AG20443 (cell line): ENCODE data around the gene COX6A1.
"Not testable (repeated sequence)": the region's sequence is repeated elsewhere in the genome, so short reads cannot be mapped to it uniquely, and the experiment has no call there.

Experiments
- DNase-seq: peaks from one replicate; pipeline ENCODE4 v3.0.0; 2012; ENCODE audit warnings: low spot score, mixed read lengths

Gene COX6A1

DNA sequence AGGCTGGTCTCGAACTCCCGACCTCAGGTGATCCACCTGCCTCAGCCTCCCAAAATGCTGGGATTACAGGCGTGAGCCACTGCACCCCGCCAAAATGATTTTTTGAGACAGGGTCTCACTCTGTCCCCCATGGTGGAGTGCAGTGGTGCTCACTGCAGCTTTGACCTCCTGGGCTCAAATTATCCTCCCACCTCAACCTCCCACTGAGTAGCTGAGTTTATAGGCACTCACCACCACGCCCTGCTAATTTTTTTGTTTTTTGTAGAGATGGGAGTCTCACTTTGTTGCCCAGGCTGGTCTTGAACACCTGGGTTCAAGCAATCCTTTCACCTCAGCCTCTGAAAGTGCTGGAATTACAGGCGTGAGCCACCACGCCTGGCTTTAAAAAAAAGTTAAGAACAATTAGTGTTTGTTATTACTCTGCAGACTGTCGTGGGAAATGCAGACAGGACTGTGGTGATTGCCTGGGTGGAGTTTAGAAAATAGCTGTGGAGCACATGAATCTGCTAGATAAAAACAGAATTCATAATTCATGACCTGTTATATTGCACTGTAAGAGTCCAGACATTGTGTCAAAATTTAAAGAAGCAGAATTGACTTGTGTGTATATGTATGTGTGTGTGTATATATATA, 9.2 kb upstream of the COX6A1 start:
- DNase-seq = no peak

DNA sequence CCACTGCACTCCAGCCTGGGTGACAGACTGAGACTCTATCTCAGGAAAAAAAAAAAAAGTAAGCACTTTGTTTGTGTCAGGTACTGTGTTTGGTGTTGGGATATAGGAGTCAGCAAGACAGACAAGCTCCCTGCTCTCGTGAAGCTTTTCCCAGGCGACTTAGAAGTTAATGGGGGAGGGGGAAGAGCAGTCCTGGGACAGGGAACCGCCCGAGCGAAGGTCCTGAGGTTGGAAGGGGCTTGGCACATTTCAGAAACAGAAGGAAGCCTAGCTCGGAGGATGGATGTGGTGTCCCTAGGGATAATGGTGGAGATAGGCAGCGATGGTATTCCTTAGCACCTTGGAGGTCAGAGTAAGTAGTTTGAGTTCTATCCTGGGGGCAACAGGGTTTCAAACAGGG, 8.5 kb upstream of the COX6A1 start:
- no peak for DNase-seq

DNA sequence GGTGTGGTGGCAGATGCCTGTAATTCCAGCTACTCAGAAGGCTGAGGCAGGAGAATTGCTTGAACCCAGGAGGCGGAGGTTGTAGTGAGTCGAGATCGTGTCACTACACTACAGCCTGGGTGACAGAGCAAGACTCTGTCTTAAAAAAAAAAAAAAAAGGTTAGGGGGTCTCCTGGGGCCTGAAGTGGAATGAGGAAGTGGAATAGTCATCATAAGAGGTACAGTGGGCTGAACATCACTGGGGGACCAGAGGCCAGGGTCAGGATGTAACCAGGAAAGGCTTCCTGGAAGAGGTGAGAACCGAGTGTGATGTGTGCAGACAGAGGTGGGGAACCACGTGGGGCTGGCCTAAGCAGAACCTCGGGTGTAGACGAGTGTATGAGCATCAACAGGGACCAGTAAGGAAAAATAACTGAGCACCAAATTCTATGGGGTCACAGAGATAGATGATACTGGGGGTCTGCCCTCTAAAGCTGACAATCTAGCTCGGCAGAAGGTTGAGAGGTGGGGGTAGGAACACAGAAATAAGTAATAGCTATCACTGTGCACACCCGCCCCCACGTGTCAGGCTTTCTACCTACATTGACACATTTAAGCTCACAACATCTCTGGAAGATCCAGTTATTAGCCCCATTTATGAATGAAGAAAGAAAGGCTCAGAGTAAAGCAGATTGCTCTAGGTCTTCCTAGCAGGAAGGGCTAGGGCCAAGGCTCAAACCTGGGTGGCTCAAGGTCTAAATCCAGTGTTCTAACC, 5.0 kb upstream of the COX6A1 start:
- DNase-seq = no peak

DNA sequence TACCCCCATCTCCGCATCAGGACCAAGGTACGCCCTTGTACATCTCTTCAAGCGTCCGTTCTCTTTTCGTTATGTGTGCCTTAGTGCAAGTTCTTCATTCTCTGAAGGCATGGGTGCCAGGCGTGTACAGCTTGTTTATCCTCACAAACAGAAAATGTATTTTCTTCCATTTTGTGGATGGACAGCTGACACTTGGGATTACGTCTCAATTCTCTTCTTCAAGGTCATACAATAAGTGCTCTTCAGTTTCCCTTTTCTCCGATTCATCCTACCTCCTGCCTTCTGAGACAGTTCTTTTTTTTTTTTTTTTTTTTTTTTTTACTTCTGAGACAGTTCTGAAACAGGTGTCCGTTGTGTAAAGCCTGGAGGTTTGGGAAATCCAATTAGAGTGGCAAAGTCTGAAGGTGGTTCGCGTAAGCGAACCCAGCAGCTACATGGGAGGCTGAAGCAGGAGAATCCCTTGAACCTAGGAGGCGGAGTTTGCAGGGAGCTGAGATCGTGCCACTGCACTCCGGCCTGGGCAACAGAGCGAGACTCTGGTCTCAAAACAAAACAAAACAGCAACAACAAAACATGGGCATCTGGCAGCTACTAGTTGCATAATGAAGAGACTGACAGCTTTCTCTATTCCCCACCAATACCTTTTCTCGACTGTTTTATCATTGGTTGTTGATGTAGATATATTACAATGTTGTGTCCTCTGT, 734 bp downstream of the COX6A1 start:
- DNase-seq = no peak

DNA sequence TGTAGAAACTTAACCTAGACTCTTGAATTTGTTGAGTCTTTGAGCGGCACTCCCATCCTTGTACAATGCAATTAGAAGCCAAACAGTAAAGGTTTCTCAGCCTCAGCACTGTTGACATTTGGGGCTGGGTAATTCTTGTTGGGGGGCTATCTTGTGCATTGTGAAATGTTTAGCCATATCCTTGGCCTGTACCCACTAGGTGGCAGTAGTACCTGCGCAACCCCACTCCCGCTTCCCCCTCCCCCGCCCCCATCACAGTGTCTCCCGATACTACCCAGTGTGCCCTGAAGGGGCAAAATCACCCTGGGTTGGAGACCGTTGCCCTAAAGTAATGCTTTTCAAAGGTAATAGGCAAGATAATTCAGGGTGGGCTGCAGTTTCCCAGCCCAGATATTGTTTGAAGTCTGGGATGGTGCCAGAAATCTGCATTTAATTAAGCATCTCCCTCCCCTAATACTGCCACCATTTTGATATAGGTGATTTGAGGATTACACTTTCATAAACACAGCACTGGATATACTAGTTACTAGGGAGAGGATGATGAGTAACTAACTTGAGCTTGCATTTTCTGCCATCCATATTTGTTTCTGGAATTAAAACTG, 1.8 kb downstream of the COX6A1 start:
- DNase-seq = peak; percentile 69

DNA sequence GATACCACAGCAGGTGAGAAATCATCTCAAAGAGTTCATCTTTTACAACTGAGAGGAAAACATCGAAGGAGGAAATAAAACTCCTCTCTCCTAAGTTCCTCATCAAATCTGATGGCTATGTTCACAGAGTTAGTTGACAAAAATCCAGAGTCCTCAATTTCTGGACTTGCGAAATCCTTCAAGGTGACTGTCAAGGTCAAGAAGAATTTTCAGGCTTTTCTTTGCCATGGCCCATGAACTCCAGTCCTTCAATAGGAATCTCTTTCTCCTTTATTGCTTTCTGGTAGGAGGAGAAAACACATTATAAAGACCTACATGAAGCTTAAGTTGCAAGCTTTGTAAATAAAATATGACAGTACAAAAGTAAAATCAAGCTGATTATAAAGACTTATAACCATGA, 6.8 kb downstream of the COX6A1 start:
- DNase-seq = no peak

DNA sequence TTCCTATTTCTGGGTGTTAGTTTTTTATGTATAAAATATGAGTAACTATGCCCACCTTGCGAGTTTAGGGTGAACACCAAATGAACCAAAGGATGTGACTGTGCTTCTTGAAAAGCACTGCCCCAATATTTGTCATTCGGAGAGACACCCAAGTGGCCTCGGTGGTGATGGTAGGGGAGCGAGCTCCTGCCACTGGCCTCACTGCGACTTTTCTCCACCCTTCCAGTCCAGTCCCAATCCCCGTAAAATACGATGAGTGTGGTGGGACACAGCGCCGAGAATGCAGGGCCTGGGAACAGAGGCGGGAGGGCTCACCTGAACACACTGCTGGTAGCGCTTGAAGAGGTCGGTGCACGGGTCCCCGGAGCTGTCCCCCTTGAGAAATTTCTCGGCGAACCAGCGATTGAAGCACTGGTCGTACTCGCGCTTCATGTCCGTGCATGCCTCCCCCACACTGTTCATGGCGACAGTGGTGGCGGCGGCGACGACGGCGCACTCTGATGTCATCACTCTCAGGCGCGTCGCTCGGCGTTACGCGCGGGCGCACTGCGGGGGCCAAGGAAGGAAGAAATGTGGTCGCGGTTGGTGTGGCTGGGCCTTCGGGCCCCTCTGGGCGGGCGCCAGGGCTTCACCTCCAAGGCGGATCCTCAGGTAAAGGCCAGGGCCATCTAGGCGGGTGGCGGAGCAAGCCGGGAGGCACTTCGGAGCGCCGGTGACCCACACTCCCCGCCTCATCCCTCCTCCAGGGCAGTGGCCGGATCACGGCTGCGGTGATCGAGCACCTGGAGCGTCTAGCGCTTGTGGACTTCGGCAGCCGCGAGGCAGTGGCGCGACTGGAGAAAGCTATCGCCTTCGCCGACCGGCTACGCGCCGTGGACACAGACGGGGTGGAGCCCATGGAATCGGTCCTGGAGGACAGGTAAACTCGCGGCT, 8.3 kb downstream of the COX6A1 start, which contains the start of the genes GATC and TRIAP1:
TSS of gene GATC (plus strand) at position 534 of the 933 bp plus-strand sequence. CDS start at position 571, 37 bp downstream.
TSS of gene TRIAP1 (minus strand) at position 474 of the 933 bp plus-strand sequence. CDS start at position 462, 12 bp downstream.
- peak; percentile 91 for DNase-seq

DNA sequence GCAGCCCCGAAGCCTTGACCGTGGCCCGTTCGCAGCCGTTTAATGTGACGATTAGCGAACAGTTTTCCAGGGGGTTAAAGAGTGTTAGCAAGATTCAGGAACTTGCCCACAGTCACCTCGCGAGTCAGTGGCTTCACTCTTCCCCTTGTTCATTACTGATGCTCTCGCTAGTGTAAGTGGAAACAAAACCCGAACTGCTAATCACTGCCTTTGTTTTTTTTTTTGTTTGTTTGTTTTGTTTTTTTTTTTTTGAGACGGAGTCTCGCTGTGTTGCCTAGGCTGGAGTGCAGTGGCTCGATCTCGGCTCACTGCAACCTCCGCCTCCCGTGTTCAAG, 8.9 kb downstream of the COX6A1 start:
- not testable (repeated sequence) for DNase-seq

DNA sequence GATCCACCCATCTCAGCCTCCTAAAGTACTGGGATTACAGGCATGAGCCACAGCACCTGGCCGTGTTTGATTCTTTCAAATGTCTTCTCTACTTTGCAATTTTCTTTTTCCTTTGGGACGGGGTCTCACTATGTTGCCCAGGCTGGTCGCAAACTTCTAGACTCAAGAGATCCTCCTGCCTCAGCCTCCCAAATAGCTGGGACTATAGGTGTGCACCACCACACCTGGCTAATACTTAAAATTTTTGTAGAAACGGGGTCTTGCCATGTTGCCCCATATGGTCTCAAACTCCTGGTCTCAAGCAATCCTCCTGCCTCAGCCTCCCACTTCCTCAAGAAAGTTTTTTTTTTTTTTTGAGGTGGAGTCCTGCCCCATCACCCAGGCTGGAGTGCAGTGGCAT, 10.1 kb downstream of the COX6A1 start:
- no peak for DNase-seq

DNA sequence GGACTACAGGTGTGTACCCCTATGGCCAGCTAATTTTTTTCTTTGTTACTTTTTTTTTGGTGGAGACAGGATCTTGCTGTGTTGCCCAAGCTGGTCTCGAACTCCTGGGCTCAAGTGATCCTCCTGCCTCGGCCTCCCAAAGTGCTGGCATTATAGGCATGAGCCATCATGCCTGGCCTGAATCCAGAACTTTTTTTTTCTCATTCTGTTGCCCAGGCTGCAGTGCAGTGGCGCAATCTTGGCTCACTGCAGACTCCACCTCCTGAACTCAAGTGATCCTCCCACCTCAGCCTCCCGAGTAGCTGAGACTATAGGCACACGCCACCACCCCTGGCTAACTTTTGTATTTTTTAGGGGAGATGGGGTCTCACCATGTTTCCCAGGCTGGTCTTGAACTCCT, 14.6 kb downstream of the COX6A1 start:
- not testable (repeated sequence) for DNase-seq

DNA sequence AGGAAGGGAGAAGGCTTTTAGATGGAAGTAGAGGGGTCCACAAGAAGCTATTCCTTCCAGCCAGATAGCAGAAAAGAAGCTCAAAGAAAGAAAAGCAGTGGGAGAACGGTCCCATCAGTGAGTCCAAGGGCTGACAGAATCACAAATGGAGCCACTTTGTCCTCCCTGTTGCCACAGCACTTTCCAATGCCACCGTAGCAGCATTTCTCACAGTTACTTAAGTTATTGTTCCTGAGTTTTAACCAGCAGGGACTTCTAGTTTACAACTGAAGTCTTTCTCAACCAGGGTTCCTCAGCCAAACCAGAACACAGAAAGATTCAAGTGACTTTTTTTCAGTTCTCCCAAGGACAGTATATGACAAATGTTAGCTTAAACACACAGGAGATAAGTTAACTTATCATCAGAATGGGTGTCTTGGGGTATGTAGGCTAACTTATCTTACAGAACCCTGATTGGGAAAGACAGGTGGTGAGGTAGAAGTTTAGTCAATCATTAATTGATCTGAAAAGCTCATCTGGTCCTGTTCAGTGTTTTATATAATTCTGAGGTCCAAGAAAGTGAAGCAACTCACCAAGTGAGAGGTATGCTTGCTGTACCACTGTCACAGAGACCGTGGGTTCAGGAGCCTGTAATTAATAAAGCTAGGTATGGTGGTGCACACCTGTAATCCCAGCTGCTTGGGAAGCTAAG, 15.3 kb downstream of the COX6A1 start:
- no peak for DNase-seq

DNA sequence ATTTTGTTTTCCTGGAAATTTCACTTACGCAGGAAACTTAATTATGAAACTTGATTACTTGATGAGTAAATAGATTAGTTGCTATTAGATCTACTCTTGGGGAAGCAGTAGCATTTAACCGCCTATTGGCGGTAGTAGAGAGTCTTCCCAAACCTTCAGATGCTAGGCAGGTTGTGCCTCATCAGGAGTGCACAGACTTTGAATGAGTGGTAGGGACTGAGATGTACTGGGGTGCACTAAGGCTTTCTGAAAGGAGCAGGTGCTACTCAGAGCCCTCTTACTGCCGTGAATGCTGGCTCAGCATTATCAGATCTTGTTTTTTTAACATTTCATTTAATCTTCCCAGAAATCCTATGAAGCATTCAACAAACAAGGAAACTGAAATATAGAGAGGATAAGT, 16.1 kb downstream of the COX6A1 start:
- DNase-seq = peak; percentile 51

DNA sequence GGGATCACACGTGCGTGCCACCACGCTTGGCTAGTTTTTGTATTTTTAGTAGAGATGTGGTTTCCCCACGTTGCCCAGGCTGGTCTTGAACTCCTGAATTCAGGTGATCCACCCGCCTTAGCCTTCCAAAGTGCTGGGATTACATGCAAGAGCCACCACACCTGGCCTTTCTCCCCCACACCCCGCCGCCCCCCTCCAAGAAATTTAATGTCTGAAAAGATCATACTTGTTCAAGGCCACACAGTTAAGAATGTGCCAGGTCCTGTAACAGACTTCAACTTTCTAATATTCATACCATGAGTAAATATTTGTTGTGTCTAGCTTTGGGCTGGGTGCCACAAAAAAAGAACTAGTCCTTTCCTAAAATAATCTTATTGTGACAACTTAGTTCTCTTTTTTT, 17.4 kb downstream of the COX6A1 start:
- no peak for DNase-seq

DNA sequence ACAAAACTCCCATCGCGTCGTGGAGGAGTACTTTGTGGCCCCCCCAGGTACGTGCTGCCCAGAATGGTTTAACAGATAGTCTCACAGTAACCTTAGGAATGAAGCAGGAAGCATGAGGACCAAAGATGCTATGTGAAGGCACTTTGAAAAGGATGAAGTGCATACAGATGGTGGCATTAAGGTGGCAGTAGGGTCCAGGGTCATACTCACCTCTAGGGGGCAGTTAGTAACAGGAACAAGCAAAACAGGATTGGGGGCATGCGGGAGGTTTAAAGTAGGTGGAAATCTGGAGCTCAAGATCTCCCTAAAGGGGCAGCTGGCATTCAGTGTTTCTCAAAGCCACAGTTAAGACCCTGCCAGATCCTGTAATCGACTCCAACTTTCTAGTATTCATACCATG, 19.2 kb downstream of the COX6A1 start:
- no peak for DNase-seq

DNA sequence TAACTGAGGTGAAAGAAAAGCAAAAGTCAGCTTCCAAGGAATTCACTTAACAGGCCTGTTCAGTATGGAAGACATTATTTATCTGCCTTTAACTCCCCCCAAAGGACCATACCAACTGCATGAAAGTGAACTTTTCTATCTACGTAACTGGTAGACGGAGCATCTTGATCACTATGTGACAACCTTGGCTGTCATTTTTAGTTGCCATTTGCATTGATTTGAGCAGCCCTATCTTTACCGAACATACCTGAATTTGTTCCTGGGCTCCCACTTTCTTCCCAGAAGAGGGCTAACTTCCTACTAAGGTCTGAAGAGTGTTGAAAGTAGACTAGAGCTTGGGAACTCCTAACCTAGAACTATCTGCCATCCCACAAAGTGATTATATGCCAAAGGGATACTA, 22.2 kb downstream of the COX6A1 start:
- DNase-seq = no peak

DNA sequence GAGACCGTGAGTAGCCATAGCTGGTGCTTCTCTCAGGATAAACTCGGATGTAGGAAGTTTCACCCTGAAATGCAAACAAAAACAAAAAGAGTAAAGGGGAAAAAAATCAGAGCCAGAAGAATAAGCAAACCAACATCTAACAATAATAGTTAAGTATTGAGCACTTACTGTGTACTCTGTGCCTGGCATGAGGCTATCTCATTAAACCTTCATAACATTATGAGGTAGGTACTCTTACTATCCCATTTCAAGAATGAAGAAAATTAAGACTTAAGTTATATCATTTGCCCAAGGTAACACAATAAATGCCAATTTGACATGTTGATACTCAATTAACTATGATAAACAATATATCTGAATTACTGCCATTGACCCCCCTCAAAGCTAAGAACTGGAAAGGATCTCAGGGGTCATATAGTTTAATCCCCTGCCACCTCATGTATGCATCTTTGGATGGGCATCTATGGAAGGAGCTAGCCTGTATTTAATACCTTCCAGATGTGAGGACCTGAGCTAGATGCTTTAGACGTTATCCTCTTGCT, 24.3 kb downstream of the COX6A1 start:
- DNase-seq = no peak

DNA sequence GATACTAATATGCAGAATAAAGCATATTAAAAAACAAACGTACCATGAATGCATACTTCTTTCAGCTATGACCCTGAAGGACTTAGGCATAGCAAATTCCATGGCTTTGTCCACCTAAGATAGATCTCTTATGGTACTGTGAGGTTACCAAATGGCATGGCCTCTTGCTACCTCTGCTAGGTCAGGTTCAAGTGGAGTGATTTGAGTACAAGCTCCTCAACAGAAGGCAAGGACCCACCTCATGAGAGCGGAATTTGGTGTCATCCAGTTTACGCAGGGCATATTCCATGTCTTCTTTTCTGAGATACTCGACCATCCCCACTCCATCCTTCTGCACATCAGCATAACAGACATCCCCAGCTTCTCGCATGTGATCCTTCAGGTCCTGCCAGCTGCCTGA, 25.8 kb downstream of the COX6A1 start:
- no peak for DNase-seq

DNA sequence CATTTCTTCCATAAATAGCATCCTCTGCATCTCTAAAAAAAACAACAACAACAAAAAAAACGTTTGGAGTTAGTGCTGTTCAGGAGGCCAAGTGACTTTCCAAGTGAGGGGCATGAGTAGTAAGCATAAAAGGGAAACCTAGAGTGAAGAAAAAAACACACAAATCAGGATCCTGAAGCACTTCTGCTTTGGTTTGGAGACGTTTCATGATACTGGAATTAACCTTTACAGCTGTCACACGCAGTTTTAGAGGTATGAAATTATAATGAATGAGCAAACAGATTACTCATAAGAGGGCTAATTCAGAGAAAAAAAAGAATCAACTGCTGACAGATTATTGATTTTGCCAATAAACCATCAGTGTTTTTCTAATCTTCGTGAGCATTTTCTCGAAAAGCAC, 27.8 kb downstream of the COX6A1 start:
- DNase-seq = no peak

DNA sequence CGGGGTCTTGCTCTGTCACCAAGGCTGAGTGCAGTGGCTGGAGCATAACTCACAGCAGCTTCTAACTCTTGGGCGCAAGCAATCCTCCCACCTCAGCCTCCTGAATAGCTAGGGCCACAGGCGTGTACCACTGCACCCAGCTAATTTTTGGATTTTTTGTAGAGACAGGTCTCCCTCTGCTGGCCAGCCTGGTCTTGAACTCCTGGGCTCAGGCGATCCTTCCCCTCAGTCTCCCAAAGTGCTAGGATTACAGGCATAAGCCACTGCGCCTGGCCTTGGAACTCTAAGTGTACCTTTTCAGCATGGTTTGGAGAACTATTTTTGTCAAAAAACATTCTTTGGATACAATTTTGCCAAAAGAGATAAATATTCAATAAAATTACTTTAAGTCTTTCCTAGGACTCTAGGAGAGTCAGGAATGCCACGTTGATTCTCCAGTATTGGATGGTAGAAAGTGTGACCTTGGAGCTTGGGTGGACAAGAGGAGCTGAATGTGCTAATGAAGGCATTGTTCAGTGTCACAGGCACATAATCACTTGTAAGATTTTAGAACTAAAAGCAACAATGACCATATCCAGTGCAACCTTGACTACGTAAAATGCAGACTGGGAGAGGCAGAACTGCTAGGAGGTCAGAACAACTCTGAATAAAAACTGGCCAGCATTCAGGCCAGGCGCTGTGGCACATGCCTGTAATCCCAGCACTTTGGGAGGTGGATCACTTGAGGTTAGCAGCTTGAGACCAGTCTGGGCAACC, 28.8 kb downstream of the COX6A1 start:
- DNase-seq = no peak

DNA sequence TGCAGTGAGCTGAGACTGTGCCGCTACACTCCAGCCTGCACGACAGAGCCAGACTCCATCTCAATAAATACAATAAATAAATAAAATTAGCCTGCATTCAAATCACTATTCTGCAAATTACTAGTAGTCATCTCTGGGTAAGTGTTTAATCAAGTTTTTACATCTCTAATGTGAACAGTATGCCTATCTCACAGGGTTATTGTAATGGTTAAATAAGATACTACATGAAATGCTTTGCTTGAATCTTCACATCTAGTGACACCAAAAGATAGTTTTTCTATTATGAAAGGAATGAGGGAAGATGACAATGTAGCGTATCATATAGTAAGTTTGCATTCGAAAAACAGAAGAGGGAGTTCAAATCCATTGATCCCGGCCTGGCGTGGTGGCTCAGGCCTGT, 29.5 kb downstream of the COX6A1 start:
- no peak for DNase-seq
